Peyer's patch (tissue), 4 donors: Measurements from ENCODE around the gene SMDT1.

Experiments
- POLR2A ChIP-seq, 2 donors: fragments of 450-650 bp; IDR thresholded peaks; one replicate each; pipeline ENCODE4 v1.5.1; 2017; ENCODE audit warnings: antibody characterized with exemption in 2 of 2, mild to moderate bottlenecking in 2 of 2, moderate library complexity in 2 of 2
- TF ChIP-seq, protein P1 (sequence below), 6 experiments: fragments of 450-650 bp in 4 of 6; fragments of 200-600 bp in 2 of 6; sonication (generic) in 1 of 6; IDR thresholded peaks; one replicate each; pipeline ENCODE4 v1.5.1; 2017 to 2019; ENCODE audit warnings: antibody characterized with exemption in 6 of 6, mild to moderate bottlenecking in 3 of 6, moderate library complexity in 1 of 6

DNA sequence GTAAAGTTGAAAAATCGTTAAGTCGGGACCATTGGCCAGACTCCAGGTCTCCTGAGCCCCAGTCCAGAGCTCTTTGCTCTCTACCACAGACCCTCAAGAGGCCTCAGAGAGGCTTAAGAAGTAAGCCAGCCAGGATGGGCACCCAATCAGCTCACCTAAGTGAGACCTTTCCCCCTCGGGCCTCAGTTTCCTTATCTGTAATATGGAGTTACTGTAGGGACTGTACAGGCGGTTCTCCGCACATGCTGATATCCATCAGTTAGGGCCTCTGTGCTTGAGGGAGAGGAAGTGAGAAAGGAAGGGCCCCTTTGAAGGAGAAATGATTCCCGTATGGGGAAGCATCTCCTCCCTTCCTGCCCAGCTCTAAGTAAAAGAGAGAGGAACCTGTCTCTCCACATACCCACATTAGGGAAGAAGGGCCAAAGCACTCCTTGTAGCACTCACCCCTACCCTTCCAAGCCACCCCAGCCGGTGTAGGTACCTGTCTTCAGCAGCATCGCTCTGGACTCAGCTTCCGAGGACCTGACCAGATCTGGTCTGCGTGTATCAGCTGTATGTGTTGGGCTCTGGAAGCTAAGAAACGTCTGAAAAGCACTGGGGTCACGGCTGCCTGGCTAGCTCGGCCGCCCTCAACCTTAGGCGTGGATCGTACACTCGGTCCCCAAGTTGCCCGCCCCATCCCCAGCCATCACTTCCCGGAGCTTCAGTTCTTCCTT, 9.5 kb upstream of the SMDT1 start:
- TF ChIP-seq, protein P1, sequence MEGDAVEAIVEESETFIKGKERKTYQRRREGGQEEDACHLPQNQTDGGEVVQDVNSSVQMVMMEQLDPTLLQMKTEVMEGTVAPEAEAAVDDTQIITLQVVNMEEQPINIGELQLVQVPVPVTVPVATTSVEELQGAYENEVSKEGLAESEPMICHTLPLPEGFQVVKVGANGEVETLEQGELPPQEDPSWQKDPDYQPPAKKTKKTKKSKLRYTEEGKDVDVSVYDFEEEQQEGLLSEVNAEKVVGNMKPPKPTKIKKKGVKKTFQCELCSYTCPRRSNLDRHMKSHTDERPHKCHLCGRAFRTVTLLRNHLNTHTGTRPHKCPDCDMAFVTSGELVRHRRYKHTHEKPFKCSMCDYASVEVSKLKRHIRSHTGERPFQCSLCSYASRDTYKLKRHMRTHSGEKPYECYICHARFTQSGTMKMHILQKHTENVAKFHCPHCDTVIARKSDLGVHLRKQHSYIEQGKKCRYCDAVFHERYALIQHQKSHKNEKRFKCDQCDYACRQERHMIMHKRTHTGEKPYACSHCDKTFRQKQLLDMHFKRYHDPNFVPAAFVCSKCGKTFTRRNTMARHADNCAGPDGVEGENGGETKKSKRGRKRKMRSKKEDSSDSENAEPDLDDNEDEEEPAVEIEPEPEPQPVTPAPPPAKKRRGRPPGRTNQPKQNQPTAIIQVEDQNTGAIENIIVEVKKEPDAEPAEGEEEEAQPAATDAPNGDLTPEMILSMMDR (IDR thresholded peaks at IDR 0.05) = no peak
- no peak for TF ChIP-seq POLR2A (IDR thresholded peaks at IDR 0.05)
